ENCODE measurements around the gene DNM2.

DNA sequence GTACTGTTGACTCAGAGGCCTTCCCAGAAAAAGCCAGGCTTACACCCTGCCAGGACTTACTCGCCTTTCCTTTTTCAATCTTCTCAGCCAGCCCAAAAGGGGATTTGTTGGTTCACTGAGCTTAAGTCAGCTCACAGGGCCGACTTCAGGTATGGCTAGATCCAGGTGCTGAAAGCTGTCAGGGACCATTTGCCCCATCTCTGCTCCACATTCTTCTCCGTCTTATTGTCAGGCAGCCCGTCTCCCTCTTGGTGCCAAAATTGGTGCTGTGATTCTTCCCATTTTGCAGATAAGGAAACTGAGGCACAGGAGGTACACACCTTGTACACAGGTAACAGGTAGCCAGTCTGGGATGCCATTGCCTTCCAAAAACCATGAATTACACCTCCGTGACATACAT, 132.8 kb downstream of the DNM2 start:
- TF ChIP-seq EP300 (IDR thresholded peaks at IDR 0.05), result no peak
- no peak for TF ChIP-seq POLR2AphosphoS5 (IDR thresholded peaks at IDR 0.05)
- TF ChIP-seq, protein P1, sequence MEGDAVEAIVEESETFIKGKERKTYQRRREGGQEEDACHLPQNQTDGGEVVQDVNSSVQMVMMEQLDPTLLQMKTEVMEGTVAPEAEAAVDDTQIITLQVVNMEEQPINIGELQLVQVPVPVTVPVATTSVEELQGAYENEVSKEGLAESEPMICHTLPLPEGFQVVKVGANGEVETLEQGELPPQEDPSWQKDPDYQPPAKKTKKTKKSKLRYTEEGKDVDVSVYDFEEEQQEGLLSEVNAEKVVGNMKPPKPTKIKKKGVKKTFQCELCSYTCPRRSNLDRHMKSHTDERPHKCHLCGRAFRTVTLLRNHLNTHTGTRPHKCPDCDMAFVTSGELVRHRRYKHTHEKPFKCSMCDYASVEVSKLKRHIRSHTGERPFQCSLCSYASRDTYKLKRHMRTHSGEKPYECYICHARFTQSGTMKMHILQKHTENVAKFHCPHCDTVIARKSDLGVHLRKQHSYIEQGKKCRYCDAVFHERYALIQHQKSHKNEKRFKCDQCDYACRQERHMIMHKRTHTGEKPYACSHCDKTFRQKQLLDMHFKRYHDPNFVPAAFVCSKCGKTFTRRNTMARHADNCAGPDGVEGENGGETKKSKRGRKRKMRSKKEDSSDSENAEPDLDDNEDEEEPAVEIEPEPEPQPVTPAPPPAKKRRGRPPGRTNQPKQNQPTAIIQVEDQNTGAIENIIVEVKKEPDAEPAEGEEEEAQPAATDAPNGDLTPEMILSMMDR (IDR thresholded peaks at IDR 0.05), result no peak
